Coronary artery (tissue), 2 donors: ENCODE measurements around the gene GPAT3.

Experiments used
- DNase-seq: peaks from one replicate; pipeline ENCODE4 v3.0.0-alpha.2; 2017; ENCODE audit warnings: low spot score
- H3K27ac ChIP-seq, 2 donors: fragments of 200-600 bp; sonication (generic); one replicate each; pipeline ENCODE4 v1.5.1; 2016 to 2019
- H3K4me3 ChIP-seq: fragments of 200-600 bp; sonication (generic); 2 replicates; pipeline ENCODE4 v1.5.1; 2016; ENCODE audit warnings: mild to moderate bottlenecking, moderate library complexity
- CTCF ChIP-seq: fragments of 200-600 bp; sonication (generic); IDR thresholded peaks from one replicate; pipeline ENCODE4 v1.5.1; 2019; ENCODE audit warnings: antibody characterized with exemption

GPAT3 gene

DNA sequence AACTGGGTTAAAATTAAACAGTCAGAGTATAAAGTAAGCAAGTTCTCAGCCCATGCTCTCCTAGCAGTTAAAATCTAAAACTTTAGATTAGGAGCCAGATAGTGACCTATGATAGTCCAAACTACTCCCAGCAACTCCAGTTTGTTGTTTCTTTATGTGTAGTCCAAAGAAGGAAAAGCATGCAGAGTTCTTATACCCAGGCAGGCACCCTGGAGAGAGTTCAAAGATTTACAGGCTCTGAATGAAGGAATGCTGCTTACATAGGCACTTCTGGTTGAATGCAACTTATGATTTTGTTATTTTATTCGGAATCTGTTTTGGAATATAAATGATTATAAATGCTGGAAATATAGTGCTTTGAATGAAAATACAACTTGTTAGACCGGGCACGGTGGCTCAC lies 67.2 kb downstream of the GPAT3 start:
- no peak for DNase-seq
- no peak overlapping the region for H3K27ac ChIP-seq
- no peak overlapping the region for H3K4me3 ChIP-seq
- no peak for TF ChIP-seq CTCF

GRCh38 chr4:83604321-83604720 lies 68.4 kb downstream of the GPAT3 start:
- no peak overlapping the region for H3K4me3 ChIP-seq
- no peak overlapping the region for H3K27ac ChIP-seq
- no peak for DNase-seq
- no peak for TF ChIP-seq CTCF

- H3K4me3 ChIP-seq = no peak overlapping the region
- H3K27ac ChIP-seq = no peak overlapping the region
- no peak for TF ChIP-seq CTCF
These were observed 69.3 kb downstream of the GPAT3 start for GRCh38 chr4:83605210-83605609.

DNA sequence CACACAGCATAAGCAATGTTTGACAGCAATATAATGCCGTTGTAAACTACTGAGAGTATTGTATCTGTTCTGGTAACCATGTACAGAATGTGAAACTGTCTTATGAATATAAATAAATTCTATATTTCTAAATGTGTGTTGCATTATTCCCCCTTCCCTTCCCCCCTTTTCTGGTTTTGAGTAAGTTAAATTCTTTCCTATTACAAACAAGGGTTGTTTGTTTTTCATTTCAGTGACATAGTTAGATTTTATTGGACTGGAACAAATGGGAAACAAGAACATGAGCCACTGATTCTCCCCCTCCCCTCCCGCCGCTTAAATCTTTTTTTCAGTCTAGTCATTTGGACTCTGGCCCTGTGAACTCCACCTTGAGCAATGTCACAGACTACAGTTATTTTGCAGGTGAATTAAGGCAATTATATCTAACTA lies 69.8 kb downstream of the GPAT3 start:
- no peak for TF ChIP-seq CTCF
- H3K4me3 ChIP-seq = no peak overlapping the region
- DNase-seq = no peak
- H3K27ac ChIP-seq = no peak overlapping the region

More at GRCh38 chr4:83605210-83605609, 69.3 kb downstream of the GPAT3 start:
- DNase-seq = no peak

DNA sequence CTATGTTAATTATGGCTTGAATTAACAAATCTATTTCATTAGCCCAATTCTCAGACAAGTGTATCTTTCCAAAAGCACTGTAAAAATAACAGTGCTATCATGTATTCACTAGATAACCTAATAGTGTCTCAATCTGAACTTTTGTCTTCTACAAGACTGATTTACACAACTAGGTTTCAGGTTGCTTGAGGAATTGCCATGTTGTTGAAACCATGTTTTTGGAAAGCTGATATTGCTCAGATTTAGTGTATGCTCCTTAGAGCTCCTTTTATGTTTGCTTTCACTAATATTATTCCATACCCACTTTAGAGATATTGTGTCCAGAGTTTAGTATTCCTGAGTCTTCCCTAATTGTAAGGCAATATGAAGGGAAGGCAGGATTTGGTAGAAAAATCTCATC lies 70.6 kb downstream of the GPAT3 start:
- H3K4me3 ChIP-seq = no peak overlapping the region
- no peak for TF ChIP-seq CTCF
- DNase-seq = no peak
- no peak overlapping the region for H3K27ac ChIP-seq

DNA sequence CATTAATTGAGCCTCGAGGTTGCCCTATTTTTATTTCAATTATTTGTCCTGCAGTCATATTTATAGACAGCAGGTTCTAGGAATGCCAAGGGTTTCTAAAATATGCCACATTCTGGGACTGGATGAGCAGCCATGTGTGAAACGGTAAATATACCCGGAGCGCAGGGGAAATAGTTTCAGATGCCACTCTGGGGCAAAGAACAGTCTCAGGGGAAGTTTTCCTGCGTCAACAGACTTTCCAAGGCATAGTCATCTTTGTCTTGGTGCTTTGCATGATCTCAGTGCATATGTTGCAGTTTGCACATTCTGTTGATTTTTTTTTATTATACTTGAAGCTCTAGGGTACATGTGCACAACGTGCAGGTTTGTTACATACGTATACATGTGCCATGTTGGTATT lies 71.0 kb downstream of the GPAT3 start:
- DNase-seq = no peak
- no peak for TF ChIP-seq CTCF
- Histone ChIP-seq H3K27ac (no peak overlapping the region), H3K4me3 (no peak overlapping the region)

GRCh38 chr4:83609365-83609764 lies 73.5 kb downstream of the GPAT3 start:
- DNase-seq = no peak
- no peak for TF ChIP-seq CTCF
- Histone ChIP-seq H3K27ac (no peak overlapping the region), H3K4me3 (no peak overlapping the region)
